Breast epithelium (tissue), 4 donors: ENCODE data around the gene PTPN3. TPM values are rescaled to one million over a fixed set of nuclear protein-coding genes. Genes with fewer than 3 reads are reported as not detected.

Experiments used
- DNase-seq, 2 donors: peaks; one replicate each; pipeline ENCODE4 v3.0.0-alpha.2; 2019; ENCODE audit warnings: low spot score in 2 of 2
- H3K27ac ChIP-seq, 2 donors: fragments of 200-600 bp; sonication (generic) in 1 of 2; one replicate each; pipeline ENCODE4 v1.5.1; 2016 to 2019; ENCODE audit warnings: mild to moderate bottlenecking in 1 of 2
- H3K27me3 ChIP-seq, 2 donors: fragments of 200-600 bp; sonication (generic) in 1 of 2; one replicate each; pipeline versions ENCODE4 v1.5.1 to v1.6.0; 2017 to 2019; ENCODE audit warnings: control low read depth in 1 of 2, mild to moderate bottlenecking in 1 of 2
- H3K36me3 ChIP-seq: fragments of 200-600 bp; one replicate; pipeline ENCODE4 v1.5.1; 2019
- H3K4me1 ChIP-seq, 2 donors: fragments of 200-600 bp; sonication (generic); one replicate each; pipeline ENCODE4 v1.5.1; 2016 to 2019; ENCODE audit warnings: control low read depth in 1 of 2
- H3K4me3 ChIP-seq, 3 donors: fragments of 200-600 bp; sonication (generic); 1 replicate in 2 of 3; 2 replicates in 1 of 3; pipeline ENCODE4 v1.5.1; 2016 to 2019; ENCODE audit warnings: mild to moderate bottlenecking in 3 of 3, moderate library complexity in 2 of 3
- H3K9me3 ChIP-seq, 2 donors: fragments of 200-600 bp; sonication (generic) in 1 of 2; one replicate each; pipeline ENCODE4 v1.5.1; 2016 to 2019; ENCODE audit warnings: control low read depth in 1 of 2
- POLR2A ChIP-seq: fragments of 450-650 bp; IDR thresholded peaks from one replicate; pipeline ENCODE4 v1.6.1; 2016; ENCODE audit warnings: antibody characterized with exemption, mild to moderate bottlenecking, moderate library complexity
- POLR2AphosphoS5 ChIP-seq, 3 donors: sonication (generic); formaldehyde crosslinking; IDR thresholded peaks; one replicate each; pipeline ENCODE4 v1.6.1; 2017; ENCODE audit warnings: antibody characterized with exemption in 3 of 3
- intact Hi-C: fragments of 100-400 bp; cut with DNase I; formaldehyde crosslinking; loops from one replicate; pipeline ENCODE4 v1.15.1; 2023; ENCODE audit warnings: low total_unique reads
- total RNA-seq, 3 donors: library from RNA; depleted of rRNA; stranded (reverse); fragments of >200 nt; gene quantifications; one replicate each; pipeline ENCODE4 v1.1.0, GENCODE V29; 2016
- TF ChIP-seq, protein P1 (sequence below), 3 donors: fragments of 450-650 bp; IDR thresholded peaks; one replicate each; pipeline ENCODE4 v1.5.1; 2016 to 2017; ENCODE audit warnings: antibody characterized with exemption in 3 of 3, mild to moderate bottlenecking in 3 of 3, moderate library complexity in 3 of 3

Gene PTPN3
- total RNA-seq, 3 donors from 2014 or later = 4.2 to 21.2 (median 14.4) TPM

GRCh38 chr9:109497226-109498153 lies 617 bp downstream of the PTPN3 start:
- Histone ChIP-seq H3K4me3 (peak overlapping the region; percentile 37 to 69 (median 61)), H3K36me3 (no peaks in the 10 kb centered on the region), H3K27ac (peak overlapping the region; percentile 57 to 86), H3K9me3 (no peaks in the 10 kb centered on the region), H3K4me1 (peaks cover 0 to 4% of the 10 kb centered on the region in 2 donors), H3K27me3 (no peaks in the 10 kb centered on the region)
- TF ChIP-seq POLR2AphosphoS5 (IDR thresholded peaks at IDR 0.05) (no peak), POLR2A (no peak)
- TF ChIP-seq, protein P1, sequence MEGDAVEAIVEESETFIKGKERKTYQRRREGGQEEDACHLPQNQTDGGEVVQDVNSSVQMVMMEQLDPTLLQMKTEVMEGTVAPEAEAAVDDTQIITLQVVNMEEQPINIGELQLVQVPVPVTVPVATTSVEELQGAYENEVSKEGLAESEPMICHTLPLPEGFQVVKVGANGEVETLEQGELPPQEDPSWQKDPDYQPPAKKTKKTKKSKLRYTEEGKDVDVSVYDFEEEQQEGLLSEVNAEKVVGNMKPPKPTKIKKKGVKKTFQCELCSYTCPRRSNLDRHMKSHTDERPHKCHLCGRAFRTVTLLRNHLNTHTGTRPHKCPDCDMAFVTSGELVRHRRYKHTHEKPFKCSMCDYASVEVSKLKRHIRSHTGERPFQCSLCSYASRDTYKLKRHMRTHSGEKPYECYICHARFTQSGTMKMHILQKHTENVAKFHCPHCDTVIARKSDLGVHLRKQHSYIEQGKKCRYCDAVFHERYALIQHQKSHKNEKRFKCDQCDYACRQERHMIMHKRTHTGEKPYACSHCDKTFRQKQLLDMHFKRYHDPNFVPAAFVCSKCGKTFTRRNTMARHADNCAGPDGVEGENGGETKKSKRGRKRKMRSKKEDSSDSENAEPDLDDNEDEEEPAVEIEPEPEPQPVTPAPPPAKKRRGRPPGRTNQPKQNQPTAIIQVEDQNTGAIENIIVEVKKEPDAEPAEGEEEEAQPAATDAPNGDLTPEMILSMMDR (IDR thresholded peaks at IDR 0.05) = no peak
- intact Hi-C loops = no loop called here
- no peak for DNase-seq

DNA sequence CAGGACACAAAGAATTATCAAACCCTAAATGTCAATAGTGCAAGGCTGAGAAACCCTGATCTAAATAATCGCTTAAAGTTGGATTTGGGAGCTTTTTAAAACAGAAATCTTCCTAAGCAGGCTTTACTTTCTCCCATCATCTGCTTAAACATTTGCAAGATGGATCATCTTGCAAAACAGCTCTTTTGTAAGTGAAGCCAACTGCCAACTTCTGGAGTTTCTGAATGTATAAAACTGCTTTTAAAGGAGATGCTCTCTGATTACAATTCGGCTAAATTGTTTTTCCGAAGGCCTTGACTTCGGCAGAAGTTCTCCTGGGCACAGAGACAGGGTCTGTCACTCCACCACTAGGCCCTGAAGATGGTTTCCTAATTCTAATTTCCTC lies 1.3 kb downstream of the PTPN3 start:
- Histone ChIP-seq H3K27ac (peak overlapping the region in 1 of 2 donors; percentile 57), H3K9me3 (no peaks in the 10 kb centered on the region), H3K36me3 (no peaks in the 10 kb centered on the region), H3K4me1 (peaks cover 0 to 4% of the 10 kb centered on the region in 2 donors), H3K27me3 (no peaks in the 10 kb centered on the region), H3K4me3 (peak overlapping the region in 2 of 3 donors; percentile 61 to 69)
- intact Hi-C loops = no loop called here
- TF ChIP-seq POLR2A = no peak
- no peak for TF ChIP-seq POLR2AphosphoS5 (IDR thresholded peaks at IDR 0.05)
- DNase-seq = no peak

DNA sequence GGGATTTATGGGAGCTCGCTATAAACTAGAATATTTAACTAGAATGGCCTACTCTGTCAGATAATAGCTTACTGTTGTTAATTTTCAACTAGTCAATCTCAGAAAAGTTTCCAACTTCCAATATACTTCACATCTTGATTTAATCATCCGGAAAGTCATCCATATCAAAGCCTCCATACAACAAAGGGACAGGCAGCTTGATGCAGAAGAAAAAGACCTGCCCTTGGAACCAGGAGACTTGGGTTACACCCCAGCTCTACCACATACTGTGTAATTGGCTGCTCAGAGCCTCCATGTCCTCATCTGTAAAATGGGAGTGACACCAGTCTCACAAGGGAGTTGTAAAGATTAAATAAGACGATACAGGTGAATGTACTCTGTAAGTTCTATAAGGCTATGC lies 1.9 kb downstream of the PTPN3 start:
- intact Hi-C loops = no loop called here
- Histone ChIP-seq H3K36me3 (no peaks in the 10 kb centered on the region), H3K9me3 (no peaks in the 10 kb centered on the region), H3K4me1 (peaks cover 0 to 4% of the 10 kb centered on the region in 2 donors), H3K4me3 (no peak overlapping the region), H3K27ac (no peak overlapping the region), H3K27me3 (no peaks in the 10 kb centered on the region)
- no peak for DNase-seq
- no peak for TF ChIP-seq POLR2AphosphoS5 (IDR thresholded peaks at IDR 0.05)
- TF ChIP-seq POLR2A = no peak
- TF ChIP-seq, protein P1 (IDR thresholded peaks at IDR 0.05) = no peak

DNA sequence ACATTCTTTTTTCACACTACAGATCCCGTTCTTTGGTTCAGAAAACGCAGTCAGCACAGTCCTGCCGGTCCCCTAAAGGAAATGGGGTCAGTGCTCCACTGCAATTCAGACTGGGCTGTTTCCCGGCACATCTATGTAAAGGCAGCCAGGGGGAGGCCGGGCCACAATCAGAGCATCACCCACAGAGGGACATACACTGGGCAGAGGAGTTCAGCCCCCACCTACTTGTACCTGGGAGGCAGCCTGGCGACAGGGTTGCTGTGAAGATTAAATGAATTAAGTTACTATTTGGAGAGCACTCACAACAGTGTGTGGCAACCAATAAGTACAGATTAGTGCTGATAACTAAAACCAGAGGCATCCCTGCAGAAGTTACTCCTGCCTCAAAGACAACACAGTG lies 4.5 kb downstream of the PTPN3 start:
- TF ChIP-seq POLR2A (no peak), POLR2AphosphoS5 (IDR thresholded peaks at IDR 0.05) (no peak)
- TF ChIP-seq, protein P1 (IDR thresholded peaks at IDR 0.05) = no peak
- Histone ChIP-seq H3K9me3 (no peaks in the 10 kb centered on the region), H3K4me1 (peaks cover 0 to 4% of the 10 kb centered on the region in 2 donors), H3K27ac (no peak overlapping the region), H3K36me3 (no peaks in the 10 kb centered on the region), H3K4me3 (no peak overlapping the region), H3K27me3 (no peaks in the 10 kb centered on the region)
- DNase-seq = no peak
- intact Hi-C loops = no loop called here

- no peak overlapping the region for H3K27ac ChIP-seq
- no peaks in the 10 kb centered on the region for H3K36me3 ChIP-seq
- H3K27me3 ChIP-seq = no peaks in the 10 kb centered on the region
- TF ChIP-seq POLR2AphosphoS5 (IDR thresholded peaks at IDR 0.05) (no peak), POLR2A (no peak)
- TF ChIP-seq, protein P1 (IDR thresholded peaks at IDR 0.05) = no peak
- peaks cover 0 to under 1% of the 10 kb centered on the region in 2 donors for H3K4me1 ChIP-seq
- H3K9me3 ChIP-seq = no peaks in the 10 kb centered on the region
- DNase-seq = no peak
- intact Hi-C loops = no loop called here
- no peak overlapping the region for H3K4me3 ChIP-seq
These were observed 6.5 kb downstream of the PTPN3 start for GRCh38 chr9:109491590-109491989.
